ENCODE measurements around the gene HMX3.

HMX3 gene

DNA sequence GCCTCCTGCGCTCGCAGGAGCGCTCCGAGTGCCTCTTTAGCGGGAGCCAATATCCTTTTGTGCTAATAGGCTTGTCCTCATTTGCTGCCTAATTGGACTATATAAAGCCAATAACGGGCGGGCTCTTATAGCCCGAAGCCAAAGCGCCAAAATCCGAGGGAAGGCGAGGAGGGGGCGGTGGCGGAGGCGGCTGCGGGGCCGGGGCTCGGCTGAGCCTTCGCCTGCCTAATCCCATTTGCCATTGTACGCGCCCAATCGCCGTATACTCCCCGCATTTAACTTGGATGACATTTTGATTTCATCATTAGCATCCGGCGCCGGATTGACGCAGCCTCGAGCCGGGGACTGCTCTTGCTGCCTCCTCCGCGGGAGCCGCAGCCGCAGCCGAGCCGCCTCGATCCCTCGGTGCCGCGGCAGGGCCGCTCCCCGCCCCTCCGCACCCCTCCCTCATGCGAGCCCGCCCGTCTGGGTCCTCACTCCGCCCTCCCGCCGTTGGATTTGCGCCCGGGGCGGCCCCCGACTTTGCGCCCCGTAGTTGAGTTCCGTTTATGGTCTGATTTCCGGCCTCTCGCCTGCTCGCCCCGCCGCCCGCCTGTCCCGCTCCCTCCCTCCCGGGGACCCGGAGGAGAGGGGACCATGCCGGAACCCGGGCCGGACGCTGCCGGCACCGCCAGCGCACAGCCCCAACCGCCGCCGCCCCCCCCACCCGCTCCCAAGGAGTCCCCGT, at the start of gene HMX3:
TSS of gene HMX3 (plus strand) at position 556 of the 727 bp plus-strand sequence. CDS start at position 637, 81 bp downstream.
- DNase-seq = peak; percentile 39

DNA sequence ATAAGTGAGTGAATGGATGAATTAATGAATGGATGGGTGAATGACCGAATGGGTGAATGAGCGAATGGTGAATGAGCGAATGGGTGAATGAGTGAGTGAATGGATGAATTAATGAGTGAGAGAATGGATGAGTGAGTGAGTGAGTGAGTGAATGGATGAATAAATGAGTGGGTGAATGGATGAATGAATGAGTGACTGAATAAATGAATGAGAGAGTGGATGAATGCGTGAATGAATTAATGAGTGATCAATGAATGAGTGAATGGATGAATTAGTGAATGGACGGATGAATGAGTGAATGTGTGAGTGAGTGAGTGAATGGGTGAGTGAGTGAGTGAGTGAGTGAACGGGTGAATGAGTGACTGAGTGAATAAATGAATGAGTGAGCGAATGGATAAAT, 49.5 kb upstream of the HMX3 start:
- no peak for DNase-seq

DNA sequence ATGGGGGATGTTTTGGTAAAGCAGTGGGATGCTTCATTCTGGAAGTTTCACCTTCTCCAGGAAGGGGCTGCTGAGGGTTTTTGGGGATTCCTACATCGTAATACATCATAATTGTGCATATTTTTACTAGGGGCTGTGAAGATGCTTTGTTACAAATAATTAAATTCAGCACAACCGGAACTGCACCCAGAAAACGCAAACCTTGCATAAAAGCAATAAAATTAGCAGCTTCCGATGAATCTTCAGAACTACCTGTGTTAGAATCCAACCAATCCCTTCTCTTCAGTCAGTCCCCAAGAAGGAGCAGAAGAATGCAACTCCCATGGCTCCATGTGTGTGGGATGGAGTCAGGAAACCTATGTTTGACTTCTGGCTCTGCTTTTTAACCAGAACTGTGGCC, 48.4 kb upstream of the HMX3 start:
- DNase-seq = no peak

DNA sequence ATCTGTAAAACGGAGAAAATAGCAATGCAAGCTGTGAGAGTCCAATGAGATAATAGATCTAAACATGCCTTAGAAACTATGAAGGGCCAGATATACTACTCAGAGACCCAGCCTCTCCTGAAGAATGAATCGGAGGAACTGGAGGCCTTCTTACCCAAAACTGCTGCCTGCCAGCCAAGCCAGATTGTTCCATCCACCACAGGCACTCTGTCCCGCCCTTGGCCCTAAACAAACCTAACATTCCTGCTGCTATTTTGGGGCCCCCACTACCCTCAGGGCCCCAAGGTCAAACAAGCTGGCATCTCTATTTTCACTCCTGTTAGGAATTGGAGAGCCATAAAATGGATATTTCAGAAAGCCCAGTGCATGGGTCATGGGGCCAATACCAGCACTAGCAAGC, 48.0 kb upstream of the HMX3 start:
- no peak for DNase-seq

DNA sequence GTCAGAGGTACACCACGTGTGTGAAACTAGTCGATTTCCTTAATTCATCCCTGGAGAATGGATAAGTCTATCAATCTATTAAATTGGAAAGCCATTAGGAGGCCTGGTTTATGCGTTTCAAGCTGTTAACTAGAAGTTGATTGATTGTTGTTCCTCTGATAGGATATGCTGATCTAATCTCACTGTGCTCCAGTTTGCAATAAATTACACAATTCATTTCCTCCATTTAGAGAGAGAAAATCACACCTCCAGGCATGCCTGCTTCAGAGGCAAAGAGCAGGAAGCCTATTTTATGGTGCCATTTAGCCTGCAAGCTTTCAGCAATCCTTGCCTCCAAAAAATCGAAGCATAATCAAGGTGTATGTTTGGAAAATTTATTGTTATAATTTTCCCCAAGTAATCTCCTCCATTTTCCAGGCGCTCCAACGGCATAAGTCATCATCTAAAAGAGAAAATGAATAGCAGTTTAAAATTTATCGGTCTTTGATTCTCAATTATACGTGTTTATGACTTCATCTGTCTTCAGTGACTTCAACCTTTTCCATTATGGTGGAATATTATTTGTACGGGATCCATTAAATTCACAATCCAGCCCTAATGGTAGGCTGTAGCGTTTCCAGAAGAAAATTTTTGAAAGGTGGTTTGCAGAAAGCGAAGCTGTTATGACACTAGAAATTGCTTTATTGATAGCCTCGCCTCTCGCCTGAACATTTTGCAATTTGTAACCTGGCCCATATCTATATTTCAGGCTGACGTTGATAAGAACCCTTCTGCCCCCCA, 42.9 kb upstream of the HMX3 start:
- no peak for DNase-seq

DNA sequence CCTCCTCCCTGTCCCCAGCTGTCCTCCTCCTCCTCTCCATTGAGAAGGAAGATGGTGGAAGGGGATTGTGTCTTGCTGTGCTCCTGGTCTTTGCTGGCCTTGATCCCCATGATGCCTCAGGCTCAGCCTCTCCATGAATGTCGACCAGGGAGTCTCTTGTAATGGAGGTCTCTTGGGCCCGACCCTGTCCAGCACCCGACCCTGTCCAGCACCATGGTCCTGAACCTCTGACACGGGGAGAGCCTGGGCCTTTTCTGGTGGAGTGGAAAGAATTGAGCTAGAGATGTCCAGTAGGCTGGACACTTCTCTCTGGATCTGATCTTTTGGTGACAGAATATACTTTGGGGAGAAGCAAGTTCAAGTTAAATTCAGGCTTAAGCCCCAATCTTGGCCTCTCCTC, 42.3 kb upstream of the HMX3 start:
- no peak for DNase-seq

DNA sequence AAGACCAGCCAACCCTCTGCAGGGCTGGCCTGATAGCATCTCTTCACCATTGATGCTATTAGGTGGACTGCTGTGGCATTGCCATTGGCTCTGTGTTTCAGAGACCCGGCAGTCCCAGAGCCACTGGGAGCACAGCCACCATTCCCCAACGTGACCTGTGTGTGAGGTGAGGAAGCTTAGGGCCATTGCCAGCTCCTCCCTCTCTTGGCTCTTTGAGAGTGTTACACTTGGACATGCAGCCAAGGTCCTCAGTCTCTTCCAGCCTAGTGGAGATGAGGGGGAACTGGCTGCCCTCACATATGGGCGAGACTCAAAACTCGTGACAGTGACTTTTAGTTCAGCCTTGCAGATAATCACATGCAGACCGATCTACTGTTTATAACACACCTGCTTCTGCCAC, 39.3 kb upstream of the HMX3 start:
- no peak for DNase-seq

DNA sequence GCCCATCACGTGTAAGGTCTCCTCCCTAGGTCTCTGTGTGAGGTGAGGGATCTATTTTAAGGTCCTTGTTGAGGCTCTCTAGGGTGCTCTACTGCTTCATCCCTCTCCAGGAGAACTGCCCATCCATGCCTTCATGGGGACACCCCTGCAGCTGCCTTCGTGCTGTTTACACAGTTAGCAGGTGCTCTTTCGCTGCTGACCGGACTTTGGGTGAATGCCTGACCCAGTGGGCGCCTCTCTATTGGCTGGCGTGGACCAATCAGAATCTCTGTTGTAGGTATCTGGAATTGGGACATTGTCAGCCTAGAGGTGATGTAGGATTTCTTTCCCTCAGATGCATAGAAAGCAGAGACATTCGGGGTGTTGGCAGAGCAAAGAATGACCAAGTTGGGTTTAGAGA, 38.7 kb upstream of the HMX3 start:
- DNase-seq = no peak

DNA sequence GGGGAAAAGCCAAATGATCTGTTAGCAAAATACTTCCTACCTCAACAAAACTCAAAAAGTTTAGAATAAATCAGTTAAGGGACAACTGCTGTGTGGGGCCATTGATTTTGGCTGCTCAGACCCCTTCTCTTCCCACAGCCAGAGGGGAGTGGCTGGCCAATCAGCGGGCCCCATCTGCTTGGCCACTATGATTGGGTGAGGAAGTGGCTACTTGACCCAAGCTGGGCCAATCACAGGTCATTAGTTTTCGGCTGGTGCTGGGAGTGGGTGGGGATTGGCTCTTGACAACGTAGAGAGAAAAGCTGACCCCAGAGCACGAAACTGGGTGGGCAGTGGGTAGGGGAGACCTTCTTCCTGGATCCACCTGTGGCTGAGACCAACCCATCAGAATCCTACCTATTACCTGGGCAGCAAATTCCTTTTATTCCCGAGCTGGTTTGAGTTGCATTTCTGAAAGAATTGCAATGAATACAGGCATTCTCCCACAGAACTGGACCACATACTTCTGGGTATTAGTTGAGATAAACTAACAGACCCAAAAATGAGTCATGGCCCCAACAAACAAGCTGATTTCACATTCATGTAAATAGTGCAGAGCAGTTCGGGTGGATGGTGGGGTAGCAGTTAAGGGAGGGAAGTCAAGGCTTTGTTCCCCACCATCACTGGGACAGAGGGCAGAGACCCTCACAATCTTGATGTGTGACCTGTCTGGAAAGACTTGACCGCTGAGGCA, 35.6 kb upstream of the HMX3 start:
- no peak for DNase-seq

DNA sequence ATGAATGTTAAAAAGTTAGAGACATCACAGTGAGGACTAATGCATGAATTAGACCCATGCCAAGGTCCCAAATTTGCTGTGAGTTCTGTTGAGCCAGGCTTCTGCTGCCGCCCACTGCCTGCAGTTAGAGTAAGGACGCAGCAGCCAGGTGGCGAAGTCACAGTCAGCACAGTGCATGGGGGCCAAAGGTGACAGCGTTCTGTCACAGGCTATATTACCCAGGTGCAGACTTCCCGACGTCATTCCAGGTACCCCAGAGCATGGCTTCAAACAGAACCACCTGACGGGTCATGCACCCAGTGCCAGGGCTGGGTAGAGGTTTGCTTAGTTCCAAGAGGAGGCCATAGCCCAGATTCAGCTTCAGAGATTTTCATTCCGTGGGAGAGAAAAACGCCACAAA, 33.9 kb upstream of the HMX3 start:
- no peak for DNase-seq

DNA sequence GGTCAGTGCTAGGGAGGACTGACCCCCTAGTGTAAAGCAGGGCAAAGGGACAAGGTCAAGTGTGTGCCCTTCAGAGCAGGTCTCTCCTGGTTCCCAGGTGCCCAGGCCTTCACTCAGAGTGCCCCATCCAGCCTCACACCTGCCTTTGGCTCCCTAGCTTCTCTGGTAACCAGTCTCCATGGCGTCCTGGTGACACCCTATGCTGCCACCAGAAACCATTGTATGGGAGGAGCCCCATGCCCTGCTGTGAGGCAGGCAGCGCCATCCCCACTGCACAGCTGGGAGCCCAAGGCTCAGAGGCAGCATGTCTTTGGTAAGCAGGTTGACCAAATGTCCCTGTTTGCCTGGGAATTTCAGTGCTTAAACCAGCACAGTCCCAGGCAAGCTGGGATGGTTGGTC, 33.1 kb upstream of the HMX3 start:
- DNase-seq = no peak

DNA sequence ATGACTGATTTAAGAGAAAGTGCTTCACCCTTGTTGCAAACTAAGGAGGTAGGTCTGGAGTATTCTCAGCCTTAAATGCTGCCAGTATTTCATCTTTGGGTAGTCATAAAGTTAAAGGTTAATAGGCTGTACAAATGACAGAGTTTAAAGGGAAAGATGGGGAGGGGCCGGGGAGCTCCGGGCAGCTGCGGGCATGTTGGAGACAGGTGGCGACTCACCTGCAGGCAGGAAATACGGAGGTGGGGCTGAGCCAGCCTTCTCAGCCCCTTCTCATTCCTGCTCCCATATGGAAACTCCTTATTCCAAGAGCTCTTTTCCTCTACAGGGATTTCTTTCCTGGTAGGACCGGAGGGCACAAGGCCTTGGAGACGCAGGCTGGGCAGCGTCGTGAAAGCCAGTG, 31.8 kb upstream of the HMX3 start:
- DNase-seq = no peak

DNA sequence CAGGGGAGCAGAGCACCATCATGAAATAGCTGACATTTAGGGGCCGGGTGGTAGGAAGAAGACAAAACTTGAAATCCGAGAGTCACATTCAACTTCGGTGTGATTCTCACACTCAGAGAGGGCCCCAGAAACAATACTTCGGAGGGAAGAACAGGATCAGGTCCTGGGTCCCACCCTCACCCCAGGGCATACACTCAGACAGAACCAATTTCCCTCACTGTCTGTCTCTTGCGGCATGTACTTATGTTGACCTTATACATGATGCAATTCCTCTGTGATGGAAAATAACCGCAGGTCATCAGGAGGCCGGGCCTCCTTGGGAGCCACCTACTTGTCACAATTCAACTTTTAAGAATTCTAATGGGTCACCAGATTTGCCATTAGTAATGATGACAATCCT, 26.3 kb upstream of the HMX3 start:
- DNase-seq = no peak

DNA sequence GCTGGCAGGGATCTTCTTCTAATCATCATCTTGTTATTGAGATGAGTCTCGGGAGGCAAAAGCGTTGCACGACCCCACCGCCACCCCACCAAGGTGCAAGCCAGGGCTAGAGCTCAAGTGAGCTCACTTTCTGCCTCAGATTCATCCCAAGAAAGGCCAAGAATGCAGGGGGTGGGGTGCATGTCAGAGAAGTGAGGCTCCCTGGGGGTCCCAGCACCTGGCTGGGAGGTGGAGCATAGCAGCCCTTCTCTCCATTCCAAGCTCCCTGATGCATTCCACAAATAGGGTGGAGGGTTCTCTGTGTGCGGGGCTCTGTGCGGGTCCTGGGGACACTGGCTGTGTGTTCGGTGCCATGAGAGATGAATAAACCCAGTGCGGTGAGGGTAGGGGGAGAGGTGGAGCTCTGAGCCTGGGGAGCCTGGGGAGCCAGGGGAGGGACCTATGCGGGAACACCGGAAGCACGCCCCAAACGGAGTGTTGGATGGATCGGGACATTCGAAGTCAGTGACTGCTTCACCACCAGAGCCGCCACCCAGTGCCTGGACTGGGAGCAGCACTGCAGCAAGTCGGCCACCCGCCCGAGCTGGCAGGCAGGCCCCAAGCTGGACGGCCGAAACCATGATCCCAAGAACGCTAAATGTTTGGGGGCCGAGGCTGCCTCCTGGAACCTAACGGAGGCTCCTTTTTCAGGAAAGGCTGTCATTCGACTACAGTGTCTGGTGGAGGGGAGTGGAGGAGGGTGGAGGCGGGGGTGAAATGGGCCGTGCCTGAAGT, 17.9 kb upstream of the HMX3 start:
- no peak for DNase-seq

DNA sequence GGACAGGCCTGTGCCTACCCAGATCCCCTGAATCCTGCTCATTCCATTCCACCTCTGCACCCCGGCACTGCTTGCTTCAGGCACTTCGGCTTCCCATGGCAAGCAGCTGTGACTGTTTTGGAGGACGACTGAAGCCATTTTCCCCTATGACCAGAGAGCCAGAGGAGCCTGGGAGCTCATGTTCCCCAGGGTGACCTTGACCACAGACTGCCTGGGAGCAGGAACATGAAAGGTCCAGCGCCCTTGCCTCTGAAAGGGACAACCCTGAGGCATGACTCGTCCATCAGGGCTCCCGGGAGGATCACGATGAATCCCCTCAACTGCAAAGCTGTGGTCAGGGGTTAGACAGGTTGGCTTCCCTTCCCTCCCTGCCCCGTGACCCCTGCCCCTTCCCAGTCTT, 16.7 kb upstream of the HMX3 start:
- no peak for DNase-seq

DNA sequence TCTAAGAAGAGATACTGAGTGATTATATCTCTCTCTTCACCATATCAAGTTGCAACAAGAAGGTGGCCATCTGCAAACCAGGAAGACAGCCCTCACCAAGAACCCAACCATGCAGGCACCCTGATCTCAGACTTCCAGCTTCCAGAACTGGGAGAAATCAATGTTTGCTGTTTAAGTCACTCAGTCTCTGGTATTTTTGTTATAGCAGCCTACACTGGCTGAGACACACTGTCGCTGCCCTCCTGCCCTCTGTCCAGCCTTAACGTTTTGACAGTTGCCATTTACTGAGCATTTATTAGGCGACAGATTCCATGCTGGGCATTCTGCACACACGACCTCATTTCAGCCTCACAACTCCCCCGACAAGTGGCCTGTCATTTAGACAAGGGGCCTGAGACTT, 9.5 kb upstream of the HMX3 start:
- no peak for DNase-seq

DNA sequence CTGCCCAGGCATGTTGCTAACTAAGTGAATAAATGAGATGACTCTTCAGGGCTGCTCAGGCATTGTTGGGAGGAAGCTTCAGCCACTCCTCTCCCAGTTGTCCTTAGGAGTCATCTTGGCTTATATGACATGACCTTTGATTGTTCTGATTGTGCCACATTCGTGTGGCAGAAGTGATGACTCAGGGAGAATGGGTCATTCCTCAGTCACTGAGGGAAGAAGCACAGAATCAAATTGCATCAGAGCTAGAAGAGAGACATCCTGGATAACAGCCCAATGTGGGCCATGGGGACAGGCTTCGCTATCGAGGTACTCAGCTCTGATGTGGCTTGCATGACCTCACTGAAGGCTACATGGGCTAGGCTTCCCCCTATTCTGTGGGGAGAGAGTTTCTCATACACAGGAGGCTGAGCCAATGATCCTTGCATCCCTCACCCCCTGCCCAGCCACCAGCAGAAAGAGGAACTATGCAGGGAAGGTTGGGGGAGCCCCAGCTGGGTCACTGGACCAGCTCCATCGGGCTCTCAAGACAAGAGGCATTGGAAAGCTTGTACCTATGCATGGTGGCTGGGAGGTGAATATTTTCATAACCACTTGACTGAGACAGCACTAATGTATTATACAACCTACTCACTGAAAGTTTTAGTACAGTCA, 6.0 kb upstream of the HMX3 start:
- no peak for DNase-seq

DNA sequence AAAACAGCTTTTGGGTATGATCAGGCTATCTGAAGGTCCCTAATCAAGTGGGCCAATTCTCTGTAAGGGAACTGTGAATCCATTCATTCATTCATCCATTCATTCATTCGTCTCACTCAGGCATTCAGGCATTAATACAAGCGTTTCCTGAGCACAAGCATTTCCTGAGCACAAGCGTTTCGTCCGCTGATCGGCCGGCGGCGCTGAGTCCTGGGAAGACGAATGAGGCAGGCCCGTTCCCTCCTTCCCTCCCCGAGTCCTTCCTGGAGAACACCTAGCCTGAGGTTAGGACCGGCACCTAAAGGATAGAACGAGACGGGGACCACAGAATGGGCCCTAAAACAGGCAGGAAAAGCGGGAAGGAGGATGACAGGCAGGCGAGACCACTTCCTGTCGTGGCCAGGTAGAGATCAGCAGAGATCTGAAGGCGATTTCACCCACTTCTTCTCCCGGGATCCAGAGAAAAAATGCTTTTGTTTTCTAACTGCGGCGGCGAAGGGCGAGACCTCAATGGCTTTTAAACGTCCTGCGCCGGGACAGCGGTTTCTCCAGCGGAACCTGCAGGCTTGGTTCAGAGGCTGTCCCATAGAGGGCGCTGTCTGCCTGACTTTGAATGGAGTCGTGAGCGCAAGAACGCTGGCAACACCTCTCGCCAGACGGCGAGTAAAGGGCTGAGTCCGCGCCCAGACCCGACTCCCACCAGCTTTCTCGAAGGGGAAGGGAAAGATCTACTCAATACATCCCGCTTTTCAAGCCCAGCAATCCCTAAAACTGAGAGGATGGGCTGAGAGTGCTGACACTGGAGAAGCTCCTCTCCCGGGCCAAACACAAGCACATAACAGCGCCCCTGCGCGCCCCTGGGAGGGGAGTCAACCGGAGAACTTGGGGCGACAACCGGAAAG, 2.9 kb upstream of the HMX3 start:
- DNase-seq = peak; percentile 86

DNA sequence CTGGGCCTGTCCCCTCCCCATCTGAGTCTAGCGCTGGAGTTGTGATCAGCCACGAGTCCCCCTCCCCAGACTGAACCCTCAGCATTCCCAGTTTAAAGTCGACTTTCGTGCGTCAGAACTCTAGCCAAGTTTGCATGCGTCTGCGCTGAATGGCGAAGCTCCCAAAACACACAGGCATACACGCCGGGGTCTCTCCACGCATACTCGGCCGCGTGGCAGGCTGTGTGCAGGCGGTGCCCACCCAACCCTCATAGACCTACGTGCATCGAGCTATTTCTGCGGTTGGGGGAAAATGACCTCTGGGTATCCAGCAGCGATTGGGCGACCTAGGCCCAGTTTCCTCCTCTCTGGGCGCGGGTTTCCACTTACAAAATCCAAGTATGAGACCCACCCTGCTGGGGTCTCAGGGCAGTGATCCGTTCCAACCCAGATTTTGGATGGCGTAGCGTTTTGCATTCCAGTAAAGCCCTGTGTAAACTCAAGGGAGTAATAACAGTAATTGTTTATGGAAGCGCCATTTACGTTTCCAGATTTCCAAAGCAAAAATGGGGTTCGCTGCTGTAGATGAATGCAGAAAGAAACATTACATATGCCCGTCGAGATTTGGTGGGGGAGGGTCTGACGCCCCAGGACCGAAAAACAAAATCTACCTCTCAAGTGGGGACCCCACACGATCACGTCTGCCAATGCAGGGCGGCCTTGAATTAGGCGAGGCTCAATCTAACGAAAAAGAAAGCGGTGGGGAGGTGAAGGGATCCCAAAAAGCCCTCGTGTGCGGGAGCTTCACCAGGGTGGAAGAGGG, 2.0 kb upstream of the HMX3 start:
- no peak for DNase-seq

DNA sequence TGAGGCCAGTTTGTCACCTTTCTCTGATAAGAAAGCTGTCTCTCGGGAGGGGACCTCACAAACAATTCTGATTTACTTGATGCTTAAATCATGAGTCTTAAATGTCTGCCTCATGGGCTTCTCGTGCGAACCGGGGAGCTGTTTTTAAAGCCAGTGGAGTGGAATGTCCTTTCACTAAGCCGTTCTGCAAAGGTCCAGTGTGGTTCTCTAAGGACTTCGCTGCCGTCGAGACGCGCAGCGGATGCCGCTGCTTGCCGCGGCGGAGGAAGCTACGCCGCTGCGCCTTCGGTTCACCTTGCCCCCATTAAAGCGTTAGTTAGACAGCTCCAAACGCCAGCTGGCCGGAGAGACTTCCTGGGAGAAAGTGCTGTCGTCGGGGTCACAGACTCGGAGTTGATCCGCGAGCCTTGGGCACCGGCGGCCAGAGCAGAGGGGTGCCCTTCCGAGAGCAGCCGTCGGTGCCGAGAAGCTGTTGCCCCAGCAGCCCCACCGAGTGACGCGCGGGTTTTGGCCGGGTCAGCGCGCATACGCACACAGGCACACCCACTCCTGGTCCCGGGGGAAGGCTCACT, 1.3 kb upstream of the HMX3 start:
- no peak for DNase-seq

Measured in CD4-positive, alpha-beta T cell treated with Interleukin-10 for 1 hour (primary cell).